ENCODE data around the gene FAM98B.

GRCh38 chr15:38406436-38406835, 47.5 kb upstream of the FAM98B start:
- TF ChIP-seq RFX5 (IDR thresholded peaks at IDR 0.05; ENCODE audit: low read length) (no peak), CTCF (IDR thresholded peaks at IDR 0.05) (no peak), SIN3A (IDR thresholded peaks at IDR 0.05; ENCODE audit: borderline replicate concordance, low read depth, low read length) (no peak)

Data from SK-N-SH (cell line).